CD14-positive monocyte (primary cell): ENCODE results near the gene PHLPP1. TPM values are rescaled to one million over a fixed set of nuclear protein-coding genes. Genes with fewer than 3 reads are reported as not detected.

Experiments
- DNase-seq, 3 donors: peaks; one replicate each; pipeline ENCODE4 v3.0.0-alpha.2; 2011 to 2022
- H2AFZ ChIP-seq: 2 replicates; pipeline ENCODE4 v1.6.0; 2012; ENCODE audit warnings: mild to moderate bottlenecking, low read depth, low read length, inconsistent platforms; ENCODE audit not compliant: insufficient read depth, poor library complexity, severe bottlenecking
- H3K27ac ChIP-seq, 2 donors: 1 replicate in 1 of 2; 2 replicates in 1 of 2; pipeline ENCODE4 v1.5.1; 2012 to 2013; ENCODE audit warnings: low read length in 2 of 2, control low read depth in 1 of 2, inconsistent platforms in 1 of 2, low read depth in 1 of 2, mild to moderate bottlenecking in 1 of 2
- H3K27me3 ChIP-seq, 2 donors: one replicate each; pipeline versions ENCODE4 v1.6.0 to v1.6.1; 2011 to 2013; ENCODE audit warnings: low read length in 2 of 2; ENCODE audit not compliant: control insufficient read depth in 2 of 2, insufficient read depth in 2 of 2
- H3K36me3 ChIP-seq, 2 donors: replicated peaks in 1 of 2; 1 replicate in 1 of 2; 2 replicates in 1 of 2; pipeline versions ENCODE4 v1.5.1 to v1.6.1; 2012 to 2013; ENCODE audit warnings: low read length in 2 of 2, control low read depth in 1 of 2, inconsistent platforms in 1 of 2, mild to moderate bottlenecking in 1 of 2; ENCODE audit not compliant: insufficient read depth in 2 of 2, control insufficient read depth in 1 of 2
- H3K4me1 ChIP-seq, 2 donors: 1 replicate in 1 of 2; 2 replicates in 1 of 2; pipeline versions ENCODE4 v1.5.1 to v1.6.1; 2012 to 2013; ENCODE audit warnings: low read length in 2 of 2, control low read depth in 1 of 2, inconsistent platforms in 1 of 2, mild to moderate bottlenecking in 1 of 2, moderate library complexity in 1 of 2; ENCODE audit not compliant: insufficient read depth in 2 of 2, control insufficient read depth in 1 of 2
- H3K4me2 ChIP-seq: replicated peaks from 2 replicates; pipeline ENCODE3; 2012; ENCODE audit warnings: low read length, moderate library complexity, mild to moderate bottlenecking; ENCODE audit not compliant: poor library complexity, severe bottlenecking; ENCODE audit errors: extremely low read depth
- H3K4me3 ChIP-seq, 3 experiments: fragments of 200-600 bp in 1 of 3; sonication (generic) in 1 of 3; replicated peaks in 1 of 3; 1 replicate in 2 of 3; 2 replicates in 1 of 3; pipeline ENCODE4 v1.5.1; 2011 to 2013; ENCODE audit warnings: low read length in 3 of 3, mild to moderate bottlenecking in 3 of 3, control low read depth in 2 of 3, low read depth in 2 of 3, inconsistent platforms in 1 of 3, moderate library complexity in 1 of 3
- H3K79me2 ChIP-seq: 2 replicates; pipeline ENCODE4 v1.6.0; 2012; ENCODE audit warnings: mild to moderate bottlenecking, control low read depth, inconsistent platforms, low read length, moderate library complexity; ENCODE audit not compliant: insufficient read depth
- H3K9ac ChIP-seq: 2 replicates; pipeline ENCODE4 v1.6.0; 2017; ENCODE audit warnings: low read length, mild to moderate bottlenecking; ENCODE audit not compliant: insufficient read depth, poor library complexity, severe bottlenecking
- H3K9me3 ChIP-seq, 2 donors: replicated peaks in 1 of 2; 1 replicate in 1 of 2; 2 replicates in 1 of 2; pipeline versions ENCODE4 v1.5.1 to v1.6.1; 2012 to 2013; ENCODE audit warnings: low read length in 2 of 2, control low read depth in 1 of 2; ENCODE audit not compliant: control insufficient read depth in 1 of 2, insufficient read depth in 1 of 2
- H4K20me1 ChIP-seq: 2 replicates; pipeline ENCODE4 v1.6.0; 2012; ENCODE audit warnings: mild to moderate bottlenecking, low read length, control low read depth, moderate library complexity; ENCODE audit not compliant: insufficient read depth
- H3K27ac Mint-ChIP-seq, 7 donors: one replicate each; pipeline ENCODE4 v1.8.0; 2020; ENCODE audit warnings: mild to moderate bottlenecking in 7 of 7, mixed read lengths in 7 of 7, moderate library complexity in 6 of 7, inconsistent platforms in 2 of 7
- H3K27me3 Mint-ChIP-seq, 3 donors: one replicate each; pipeline ENCODE4 v1.8.0; 2021 to 2022; ENCODE audit warnings: low read depth in 3 of 3, mild to moderate bottlenecking in 3 of 3, mixed read lengths in 3 of 3, moderate library complexity in 3 of 3, inconsistent platforms in 1 of 3
- H3K36me3 Mint-ChIP-seq, 2 donors: one replicate each; pipeline ENCODE4 v1.8.0; 2020; ENCODE audit warnings: mixed read lengths in 2 of 2, inconsistent platforms in 1 of 2, mild to moderate bottlenecking in 1 of 2
- H3K4me1 Mint-ChIP-seq: one replicate; pipeline ENCODE4 v1.8.0; 2020; ENCODE audit warnings: mild to moderate bottlenecking, mixed read lengths
- H3K4me3 Mint-ChIP-seq, 2 donors: one replicate each; pipeline ENCODE4 v1.8.0; 2020; ENCODE audit warnings: mild to moderate bottlenecking in 2 of 2, mixed read lengths in 2 of 2, moderate library complexity in 1 of 2
- H3K9me3 Mint-ChIP-seq, 7 donors: one replicate each; pipeline ENCODE4 v1.8.0; 2020 to 2022; ENCODE audit warnings: mixed read lengths in 7 of 7, mild to moderate bottlenecking in 6 of 7, moderate library complexity in 6 of 7, inconsistent platforms in 2 of 7
- WGBS: methylation state at CpG from one replicate; pipeline ENCODE4 v1.1.5; 2013; ENCODE audit warnings: missing lambda C conversion rate; ENCODE audit not compliant: insufficient coverage; 5-methylcytosine and 5-hydroxymethylcytosine counted together
- intact Hi-C, 2 donors: fragments of 100-400 bp; cut with micrococcal nuclease; formaldehyde crosslinking; loops; one replicate each; pipeline versions ENCODE4 v1.15.0 to v1.15.1; 2023
- polyA plus RNA-seq, 3 donors: library from polyadenylated mRNA; depleted of rRNA in 1 of 3; unstranded in 2 of 3; stranded (reverse) in 1 of 3; fragments of 300-500 nt in 2 of 3; fragments of >200 nt in 1 of 3; fragmentation: Illumina TruSeq in 2 of 3; gene quantifications; 1 replicate in 2 of 3; 2 replicates in 1 of 3; pipeline ENCODE4 v1.2.3, GENCODE V29; 2012 to 2021
- TF ChIP-seq, protein P1 (sequence below): fragments of 200-600 bp; IDR thresholded peaks from one replicate; pipeline ENCODE4 v1.8.0; 2022; ENCODE audit warnings: antibody characterized with exemption, mild to moderate bottlenecking

Gene PHLPP1
- polyA plus RNA-seq, 3 donors: 0.04 to 2.0 (median 0.55) TPM

DNA sequence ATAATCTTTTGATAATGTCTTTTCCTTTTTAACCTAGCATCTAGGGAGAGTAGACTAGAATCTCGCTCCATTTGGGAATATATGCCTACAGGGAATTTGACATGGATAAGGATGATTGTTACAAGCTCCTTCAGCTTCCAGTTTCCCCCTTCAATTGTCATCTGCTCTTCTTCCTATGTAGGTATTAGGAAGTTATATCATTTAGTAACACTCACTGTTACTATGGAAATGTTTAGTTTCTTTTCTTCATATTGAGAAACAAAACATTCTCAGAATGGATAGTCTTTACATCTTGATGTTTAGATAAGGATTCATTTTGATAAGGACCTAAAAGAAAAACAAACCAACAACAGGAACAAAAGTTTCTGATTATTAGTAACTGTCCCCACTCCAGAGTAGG, 127.6 kb downstream of the PHLPP1 start:
- TF ChIP-seq, protein P1, sequence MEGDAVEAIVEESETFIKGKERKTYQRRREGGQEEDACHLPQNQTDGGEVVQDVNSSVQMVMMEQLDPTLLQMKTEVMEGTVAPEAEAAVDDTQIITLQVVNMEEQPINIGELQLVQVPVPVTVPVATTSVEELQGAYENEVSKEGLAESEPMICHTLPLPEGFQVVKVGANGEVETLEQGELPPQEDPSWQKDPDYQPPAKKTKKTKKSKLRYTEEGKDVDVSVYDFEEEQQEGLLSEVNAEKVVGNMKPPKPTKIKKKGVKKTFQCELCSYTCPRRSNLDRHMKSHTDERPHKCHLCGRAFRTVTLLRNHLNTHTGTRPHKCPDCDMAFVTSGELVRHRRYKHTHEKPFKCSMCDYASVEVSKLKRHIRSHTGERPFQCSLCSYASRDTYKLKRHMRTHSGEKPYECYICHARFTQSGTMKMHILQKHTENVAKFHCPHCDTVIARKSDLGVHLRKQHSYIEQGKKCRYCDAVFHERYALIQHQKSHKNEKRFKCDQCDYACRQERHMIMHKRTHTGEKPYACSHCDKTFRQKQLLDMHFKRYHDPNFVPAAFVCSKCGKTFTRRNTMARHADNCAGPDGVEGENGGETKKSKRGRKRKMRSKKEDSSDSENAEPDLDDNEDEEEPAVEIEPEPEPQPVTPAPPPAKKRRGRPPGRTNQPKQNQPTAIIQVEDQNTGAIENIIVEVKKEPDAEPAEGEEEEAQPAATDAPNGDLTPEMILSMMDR: no peak
- no peak overlapping the region for H3K27ac Mint-ChIP-seq

DNA sequence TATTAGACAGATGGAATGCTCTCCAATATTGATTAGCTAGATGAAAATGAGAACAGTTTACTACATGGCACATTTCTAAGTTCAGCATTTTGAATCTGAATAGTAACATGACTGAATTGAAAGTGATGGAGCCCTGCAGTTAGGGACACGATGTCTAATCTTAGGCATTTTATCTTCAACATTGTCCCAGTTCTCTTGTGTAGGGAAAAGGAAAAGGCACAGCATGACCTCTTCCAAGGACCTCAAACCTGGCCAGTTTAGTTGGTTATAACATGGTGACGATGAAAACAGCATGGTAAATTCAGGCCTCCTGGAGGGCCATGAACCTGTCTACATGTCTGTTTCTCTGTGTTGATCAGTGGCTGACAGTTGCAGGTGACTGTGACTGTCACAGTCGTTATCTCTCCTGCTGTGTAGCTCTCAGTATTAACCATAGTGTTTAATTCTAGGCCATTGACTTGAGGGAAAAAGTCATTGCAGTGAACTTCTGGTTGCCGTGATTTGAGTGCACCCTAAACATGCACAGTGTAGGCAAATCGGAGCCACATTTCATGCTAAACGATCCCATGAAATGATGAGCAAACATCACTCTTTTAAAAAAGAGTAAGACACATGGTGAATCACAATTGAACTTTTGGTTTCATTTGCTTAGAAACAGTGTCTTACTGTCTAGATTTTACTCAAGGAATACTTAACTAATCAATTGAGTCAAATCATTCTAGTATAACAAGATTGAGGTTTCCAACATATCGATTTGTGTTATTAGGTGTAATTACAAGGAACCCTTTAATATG, 129.7 kb downstream of the PHLPP1 start:
- no peak overlapping the region for H3K4me3 ChIP-seq
- H3K9ac ChIP-seq: no peak overlapping the region
- peaks cover 0 to 2% (median 0%) of the 10 kb centered on the region in 3 donors for H3K27me3 Mint-ChIP-seq
- intact Hi-C loops: no loop called here
- H3K36me3 ChIP-seq: no peaks in the 10 kb centered on the region
- no peak overlapping the region for H3K27ac ChIP-seq
- no peaks in the 10 kb centered on the region for H3K4me1 Mint-ChIP-seq
- H4K20me1 ChIP-seq: no peaks in the 10 kb centered on the region
- no peak for DNase-seq
- H3K9me3 ChIP-seq: no peaks in the 10 kb centered on the region
- WGBS: 100% methylated on average over 3 of the region's 7 CpGs
- peaks cover 0 to 5% (median 0%) of the 10 kb centered on the region in 7 donors for H3K9me3 Mint-ChIP-seq
- no peaks in the 10 kb centered on the region for H3K79me2 ChIP-seq
- no peak overlapping the region for H3K4me3 Mint-ChIP-seq
- no peak overlapping the region for H3K27ac Mint-ChIP-seq
- TF ChIP-seq, protein P1: no peak
- H3K27me3 ChIP-seq: no peaks in the 10 kb centered on the region
- no peak overlapping the region for H3K4me2 ChIP-seq
- H3K4me1 ChIP-seq: no peaks in the 10 kb centered on the region
- H2AFZ ChIP-seq: no peak overlapping the region
- H3K36me3 Mint-ChIP-seq: peaks cover 0 to 6% of the 10 kb centered on the region in 2 donors

More for the DNA sequence above, 127.6 kb downstream of the PHLPP1 start:
- no peak for DNase-seq
- Histone ChIP-seq H3K36me3 (no peaks in the 10 kb centered on the region), H3K4me2 (no peak overlapping the region), H3K9ac (no peak overlapping the region), H3K9me3 (no peaks in the 10 kb centered on the region), H3K27ac (no peak overlapping the region), H3K79me2 (no peaks in the 10 kb centered on the region), H2AFZ (no peak overlapping the region), H3K27me3 (no peaks in the 10 kb centered on the region), H3K4me3 (no peak overlapping the region), H3K4me1 (no peaks in the 10 kb centered on the region), H4K20me1 (no peaks in the 10 kb centered on the region)
- H3K4me3 Mint-ChIP-seq: no peak overlapping the region
- H3K9me3 Mint-ChIP-seq: peaks cover 0 to 5% (median 0%) of the 10 kb centered on the region in 7 donors
- no CpG with 5 or more reads among the region's 1 CpG for WGBS
- intact Hi-C loops: no loop called here
- peaks cover 0 to 13% of the 10 kb centered on the region in 2 donors for H3K36me3 Mint-ChIP-seq
- peaks cover 0 to 2% (median 0%) of the 10 kb centered on the region in 3 donors for H3K27me3 Mint-ChIP-seq
- no peaks in the 10 kb centered on the region for H3K4me1 Mint-ChIP-seq
